ENCODE results near the gene SYTL3.

GRCh38 chr6:158714706-158715105 lies 64.9 kb downstream of the SYTL3 start:
- TF ChIP-seq CTCF (conservative IDR thresholded peaks at IDR 0.05; ENCODE audit: low read depth, low read length) = no peak
- no peak for TF ChIP-seq EZH2phosphoT487 (IDR thresholded peaks at IDR 0.05; ENCODE audit: borderline replicate concordance, low read length)
- TF ChIP-seq EZH2 (IDR thresholded peaks at IDR 0.05; ENCODE audit: low read length, unreplicated experiment) = no peak

Measured in PC-3 (cell line).